Type B pancreatic cell (in vitro differentiated cells): ENCODE results near the gene MYOF. TPM values are rescaled to one million over a fixed set of nuclear protein-coding genes. Genes with fewer than 3 reads are reported as not detected.
"Not testable (repeated sequence)": the region's sequence is repeated elsewhere in the genome, so short reads cannot be mapped to it uniquely, and the experiment has no call there.

Source experiments
- DNase-seq: peaks from one replicate; pipeline ENCODE4 v3.0.0; 2021; ENCODE audit warnings: mixed read lengths; ENCODE audit not compliant: unreplicated experiment; ENCODE audit errors: extremely low spot score
- H3K27ac Mint-ChIP-seq: 2 replicates; pipeline ENCODE4 v1.8.0; 2021; ENCODE audit warnings: mild to moderate bottlenecking, mixed read lengths
- H3K27me3 Mint-ChIP-seq: 2 replicates; pipeline ENCODE4 v1.8.0; 2021; ENCODE audit warnings: mixed read lengths
- H3K36me3 Mint-ChIP-seq: 2 replicates; pipeline ENCODE4 v1.8.0; 2021; ENCODE audit warnings: mixed read lengths
- H3K4me1 Mint-ChIP-seq: one replicate; pipeline ENCODE4 v1.8.0; 2021; ENCODE audit warnings: mixed read lengths; ENCODE audit not compliant: unreplicated experiment
- H3K4me3 Mint-ChIP-seq: 2 replicates; pipeline ENCODE4 v1.8.0; 2021; ENCODE audit warnings: mild to moderate bottlenecking, mixed read lengths
- H3K9me3 Mint-ChIP-seq: 2 replicates; pipeline ENCODE4 v1.8.0; 2021; ENCODE audit warnings: mixed read lengths
- CTCF ChIP-seq: fragments of 200-600 bp; sonication (generic); conservative IDR thresholded peaks from 2 replicates; pipeline ENCODE4 v1.5.0; 2021; ENCODE audit warnings: antibody characterized with exemption, mild to moderate bottlenecking
- total RNA-seq: library from RNA; stranded (reverse); gene quantifications from 2 replicates; pipeline ENCODE4 v1.2.1, GENCODE V29; 2021; ENCODE audit warnings: low replicate concordance

Gene MYOF
- total RNA-seq, 1 donor from 2014 or later: 49.4 TPM

- H3K4me3 Mint-ChIP-seq: peak overlapping the region; percentile 25
- peak overlapping the region; percentile 81 for H3K27ac Mint-ChIP-seq
- DNase-seq: no peak
- TF ChIP-seq CTCF: no peak
- H3K9me3 Mint-ChIP-seq: no peaks in the 10 kb centered on the region
- no peaks in the 10 kb centered on the region for H3K27me3 Mint-ChIP-seq
- H3K4me1 Mint-ChIP-seq: peaks cover 26% of the 10 kb centered on the region
- H3K36me3 Mint-ChIP-seq: peaks cover 15% of the 10 kb centered on the region
These were observed 60.9 kb downstream of the MYOF start for GRCh38 chr10:93420944-93421825.

- H3K27me3 Mint-ChIP-seq: no peaks in the 10 kb centered on the region
- no peaks in the 10 kb centered on the region for H3K9me3 Mint-ChIP-seq
- H3K27ac Mint-ChIP-seq: peak overlapping the region; percentile 81
- peaks cover 31% of the 10 kb centered on the region for H3K4me1 Mint-ChIP-seq
- no peak for TF ChIP-seq CTCF
- no peak overlapping the region for H3K4me3 Mint-ChIP-seq
- H3K36me3 Mint-ChIP-seq: peaks cover 15% of the 10 kb centered on the region
- DNase-seq: no peak
These were observed 62.0 kb downstream of the MYOF start for GRCh38 chr10:93420091-93420490.

- not testable (repeated sequence) for H3K27ac Mint-ChIP-seq, DNase-seq, H3K27me3 Mint-ChIP-seq, H3K9me3 Mint-ChIP-seq, H3K4me3 Mint-ChIP-seq
- Mint-ChIP-seq H3K36me3 (peaks cover 11% of the 10 kb centered on the region), H3K4me1 (peaks cover 31% of the 10 kb centered on the region)
These were observed 63.1 kb downstream of the MYOF start for GRCh38 chr10:93419016-93419415.

- no peak for DNase-seq
- no peak for TF ChIP-seq CTCF
- H3K4me3 Mint-ChIP-seq: no peak overlapping the region
- no peaks in the 10 kb centered on the region for H3K9me3 Mint-ChIP-seq
- H3K4me1 Mint-ChIP-seq: peaks cover 31% of the 10 kb centered on the region
- peaks cover 11% of the 10 kb centered on the region for H3K36me3 Mint-ChIP-seq
- H3K27ac Mint-ChIP-seq: peak overlapping the region; percentile 65
- H3K27me3 Mint-ChIP-seq: no peaks in the 10 kb centered on the region
These were observed 64.2 kb downstream of the MYOF start for GRCh38 chr10:93417921-93418320.

- Mint-ChIP-seq H3K4me1 (peaks cover 30% of the 10 kb centered on the region), H3K9me3 (no peaks in the 10 kb centered on the region), H3K27me3 (no peaks in the 10 kb centered on the region), H3K36me3 (peaks cover 15% of the 10 kb centered on the region), H3K27ac (no peak overlapping the region), H3K4me3 (no peak overlapping the region)
- DNase-seq: no peak
- TF ChIP-seq CTCF: no peak
These were observed 64.9 kb downstream of the MYOF start for GRCh38 chr10:93417266-93417665.

- peaks cover 26% of the 10 kb centered on the region for H3K4me1 Mint-ChIP-seq
- peaks cover 18% of the 10 kb centered on the region for H3K36me3 Mint-ChIP-seq
- no peak for DNase-seq
- no peak overlapping the region for H3K27ac Mint-ChIP-seq
- H3K27me3 Mint-ChIP-seq: no peaks in the 10 kb centered on the region
- no peaks in the 10 kb centered on the region for H3K9me3 Mint-ChIP-seq
- H3K4me3 Mint-ChIP-seq: no peak overlapping the region
- no peak for TF ChIP-seq CTCF
These were observed 65.3 kb downstream of the MYOF start for GRCh38 chr10:93416824-93417223.
